Adipose tissue (tissue), 3 donors: ENCODE results near the gene HOXD9. TPM values are rescaled to one million over a fixed set of nuclear protein-coding genes. Genes with fewer than 3 reads are reported as not detected.

ENCODE experiments used
- H3K27ac ChIP-seq: one replicate; pipeline ENCODE4 v1.5.1; 2013; ENCODE audit warnings: low read depth, low read length
- WGBS, 3 donors: extraction: QIAGEN DNeasy Blood & Tissue Kit; methylation state at CpG; one replicate each; pipeline ENCODE4 v1.1.7; 2013; 5-methylcytosine and 5-hydroxymethylcytosine counted together
- polyA plus RNA-seq, 3 donors: library from polyadenylated mRNA; stranded (reverse); fragments of 200-250 nt; gene quantifications; one replicate each; pipeline ENCODE4 v1.2.3, GENCODE V29; 2013
- donor health status: healthy with polysubstance abuse.
- donor health status: Bipolar disorder and iron deficiency.
- donor health status: healthy.

HOXD9 gene
- polyA plus RNA-seq, 3 donors = 0.36 to 5.3 (median 3.0) TPM

DNA sequence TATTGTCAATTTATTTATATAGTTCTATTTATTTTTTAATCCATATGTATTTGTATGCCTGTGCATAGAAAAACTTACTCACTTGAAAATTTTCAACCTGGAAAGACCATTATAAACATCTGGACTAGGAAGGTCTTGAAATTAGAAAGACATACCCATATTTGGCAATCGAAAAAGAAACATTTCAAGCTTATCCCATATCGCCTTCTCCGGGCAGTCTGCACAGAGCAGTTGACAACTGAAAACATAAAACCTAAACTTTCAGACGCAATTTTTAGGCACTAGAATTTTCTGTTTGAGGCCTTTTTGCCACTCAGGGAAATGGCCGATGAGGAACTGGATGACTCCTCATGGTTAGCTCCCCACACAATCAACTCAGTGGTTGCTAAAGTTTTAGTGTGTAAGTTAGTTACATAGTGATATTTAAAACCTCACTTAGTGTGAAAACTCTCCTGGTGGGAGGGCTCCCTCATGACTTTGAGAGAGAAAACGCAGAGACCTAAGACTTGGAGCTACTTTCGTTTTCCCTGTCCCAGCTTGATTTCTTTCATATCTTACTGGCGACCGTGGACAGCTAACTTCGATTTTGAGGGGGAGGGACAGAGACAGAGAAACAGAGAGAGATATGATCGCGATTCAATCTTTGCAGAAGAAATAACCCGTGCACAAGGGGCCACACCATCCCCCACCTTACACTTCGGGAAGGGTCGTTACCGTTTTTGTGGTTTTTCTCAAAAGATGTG, 26.1 kb upstream of the HOXD9 start:
- H3K27ac ChIP-seq = no peak overlapping the region
- WGBS, 3 donors = 8 to 13% (median 9%) methylated on average over 16 of the region's 16 CpGs

DNA sequence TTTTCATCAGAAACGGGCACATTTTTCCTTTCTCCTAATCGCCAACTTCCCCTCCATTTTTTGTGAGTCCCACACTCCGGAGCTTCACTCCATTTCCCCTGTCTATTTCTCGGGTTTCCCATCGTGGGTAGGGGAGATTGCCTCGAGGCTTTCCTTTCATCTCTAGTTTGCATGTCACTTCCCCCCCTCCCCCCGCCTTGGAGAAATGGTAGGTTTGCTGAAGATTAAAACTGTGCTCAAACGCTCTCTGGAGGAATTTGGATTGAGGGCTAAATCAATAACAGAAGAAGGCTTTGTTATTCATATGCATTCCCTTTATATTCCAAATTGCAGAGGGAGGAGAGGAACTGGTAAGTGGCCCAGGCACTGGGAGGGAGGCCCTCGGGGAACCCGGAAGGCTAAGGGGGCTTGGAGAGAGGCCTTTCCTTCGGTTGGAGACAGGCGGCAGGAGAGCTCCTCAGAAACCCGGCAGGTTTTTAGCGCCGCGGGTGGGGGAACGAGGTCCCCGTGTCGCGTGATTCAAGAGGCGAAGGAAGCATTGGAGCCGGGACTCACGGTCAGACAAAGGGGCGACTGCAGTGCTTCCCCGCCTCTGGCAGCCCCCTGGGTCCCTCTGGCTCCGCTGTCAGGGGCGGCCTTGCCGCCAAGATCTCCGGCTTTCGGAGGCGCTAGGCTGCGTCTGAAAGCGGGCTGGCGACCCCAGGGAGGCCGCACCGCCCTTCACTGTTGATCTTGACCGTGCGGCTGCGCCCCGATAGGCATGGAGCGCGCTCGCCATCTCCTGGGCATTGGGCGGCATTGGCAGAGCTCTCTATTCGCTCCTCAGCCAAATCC, 25.3 kb upstream of the HOXD9 start:
- H3K27ac ChIP-seq = no peak overlapping the region
- 1 to 2% (median 2%) methylated on average over 44 to 45 of the region's 45 CpGs for WGBS, 3 donors

DNA sequence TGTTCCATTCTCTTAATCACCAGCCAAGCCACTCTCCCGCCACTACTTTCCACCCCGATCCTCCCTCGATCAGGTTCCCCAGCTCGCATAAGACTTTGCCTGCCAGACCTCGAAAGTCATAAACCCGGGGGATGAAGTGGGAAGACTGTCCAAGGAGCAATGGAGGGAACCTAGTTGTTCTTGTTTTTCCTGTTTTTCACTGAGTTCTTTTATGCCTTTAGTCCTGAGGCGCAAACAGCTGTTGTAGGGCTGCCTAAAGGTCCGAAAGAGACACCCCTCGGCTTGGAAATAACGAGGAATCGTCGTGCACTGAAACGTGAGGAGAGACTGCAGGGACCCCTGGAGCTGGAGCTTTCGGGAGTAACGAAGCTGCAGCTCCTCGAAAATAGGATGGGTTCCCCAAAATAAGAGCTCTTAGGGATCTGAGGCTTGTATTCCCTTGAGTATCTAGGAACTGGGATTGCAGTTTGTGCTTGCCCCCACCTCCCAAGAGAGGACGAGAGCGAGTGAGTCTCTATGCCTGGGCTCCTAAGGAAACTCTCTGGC, 24.6 kb upstream of the HOXD9 start:
- H3K27ac ChIP-seq = no peak overlapping the region
- 2 to 5% (median 5%) methylated on average over 18 of the region's 18 CpGs for WGBS, 3 donors

DNA sequence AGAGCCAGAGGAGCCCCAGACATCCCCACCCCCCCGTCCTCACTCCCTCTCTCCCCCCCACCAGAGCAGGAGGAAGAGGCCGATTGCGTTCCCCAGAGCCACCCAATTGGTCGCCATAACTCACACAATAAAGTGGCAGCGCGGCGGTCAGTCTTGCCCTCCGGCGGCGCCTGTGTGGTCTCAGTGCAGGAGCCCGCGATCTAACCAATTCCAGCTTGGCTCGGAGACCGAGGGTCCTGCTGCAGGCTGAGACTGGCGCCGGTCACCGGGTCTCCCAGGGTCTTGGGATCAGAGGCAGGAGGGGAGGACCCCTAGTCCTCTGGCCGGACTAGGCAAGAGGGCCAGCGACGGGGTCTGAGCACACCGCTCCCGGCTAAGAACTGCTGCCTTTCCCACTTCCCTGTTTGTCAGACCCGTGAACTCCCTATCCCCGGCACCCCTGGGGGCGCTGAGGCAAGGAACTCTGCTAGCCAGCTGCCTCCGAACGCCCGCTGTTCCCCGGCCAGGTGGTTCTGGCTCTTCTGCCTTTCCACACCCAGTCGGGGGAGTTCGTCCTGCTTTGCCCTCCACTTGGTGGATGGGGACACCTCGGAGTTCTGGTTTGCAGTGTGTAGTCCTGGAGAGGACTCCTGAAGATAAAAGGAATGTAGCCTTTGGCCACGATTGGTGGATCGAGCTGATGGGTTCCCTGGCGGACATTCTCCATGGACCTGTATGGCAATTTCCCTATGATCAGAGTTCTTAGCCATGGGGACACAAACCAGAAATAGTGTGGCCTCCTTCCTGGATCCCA, 24.0 kb upstream of the HOXD9 start:
- WGBS, 3 donors = 2 to 11% (median 5%) methylated on average over 35 of the region's 35 CpGs

DNA sequence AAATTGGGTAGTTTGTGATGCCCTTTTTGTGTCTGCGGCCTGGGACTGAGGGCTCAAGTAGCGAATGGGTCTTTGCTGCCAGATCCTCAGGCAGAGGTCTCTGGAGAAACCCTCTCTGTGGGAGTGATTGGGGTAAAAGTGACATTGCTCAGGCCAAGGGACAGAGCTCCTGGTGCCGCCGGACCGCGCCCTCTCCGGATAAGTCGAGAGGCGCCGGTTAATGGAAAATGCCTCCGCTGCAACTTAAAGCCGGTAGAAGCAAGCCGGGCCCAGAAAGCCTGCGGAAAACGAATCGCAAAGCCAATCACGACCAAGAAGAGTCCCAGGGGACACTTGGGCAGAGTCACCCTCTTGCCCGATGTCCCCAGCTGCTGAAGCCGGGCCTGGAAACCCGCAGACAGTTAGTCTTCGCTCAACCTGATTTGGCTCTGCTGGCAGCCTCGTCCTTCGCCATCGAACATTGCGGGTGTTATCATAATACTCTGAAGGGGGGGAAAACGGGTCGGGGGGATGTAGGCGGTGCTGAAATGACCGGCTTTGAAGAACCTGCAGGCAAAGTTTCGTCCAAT, 23.3 kb upstream of the HOXD9 start:
- no peak overlapping the region for H3K27ac ChIP-seq
- 4 to 26% (median 8%) methylated on average over 30 of the region's 30 CpGs for WGBS, 3 donors

More for the DNA sequence above, 24.0 kb upstream of the HOXD9 start:
- H3K27ac ChIP-seq = no peak overlapping the region

DNA sequence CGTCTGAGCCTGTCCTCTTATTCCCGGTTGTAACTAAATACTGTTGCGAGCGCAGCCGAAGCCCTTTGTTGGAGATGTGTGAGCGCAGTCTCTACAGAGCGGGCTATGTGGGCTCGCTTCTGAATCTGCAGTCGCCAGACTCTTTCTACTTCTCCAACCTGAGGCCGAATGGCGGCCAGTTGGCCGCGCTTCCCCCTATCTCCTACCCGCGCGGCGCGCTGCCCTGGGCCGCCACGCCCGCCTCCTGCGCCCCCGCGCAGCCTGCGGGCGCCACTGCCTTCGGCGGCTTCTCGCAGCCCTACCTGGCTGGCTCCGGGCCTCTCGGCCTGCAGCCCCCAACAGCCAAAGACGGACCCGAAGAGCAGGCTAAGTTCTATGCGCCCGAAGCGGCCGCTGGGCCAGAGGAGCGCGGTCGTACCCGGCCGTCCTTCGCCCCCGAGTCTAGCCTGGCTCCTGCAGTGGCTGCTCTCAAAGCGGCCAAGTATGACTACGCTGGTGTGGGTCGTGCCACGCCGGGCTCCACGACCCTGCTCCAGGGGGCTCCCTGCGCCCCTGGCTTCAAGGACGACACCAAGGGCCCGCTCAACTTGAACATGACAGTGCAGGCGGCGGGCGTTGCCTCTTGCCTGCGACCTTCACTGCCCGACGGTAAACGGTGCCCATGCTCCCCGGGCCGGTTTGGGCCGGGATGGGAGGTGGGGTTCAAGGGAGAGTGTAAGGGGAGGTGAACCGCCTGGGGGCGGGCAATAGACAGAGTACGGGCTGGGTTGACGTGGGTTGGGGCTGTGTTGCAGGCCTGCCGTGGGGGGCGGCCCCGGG, 22.6 kb upstream of the HOXD9 start, which contains the start of gene HOXD12:
HOXD12 (plus strand) TSS at position 68 of the 819 bp plus-strand sequence; CDS start at position 75, 7 bp downstream.
- WGBS, 3 donors = 3 to 17% (median 7%) methylated on average over 70 of the region's 70 CpGs
- H3K27ac ChIP-seq = no peak within 1 kb of the TSS

DNA sequence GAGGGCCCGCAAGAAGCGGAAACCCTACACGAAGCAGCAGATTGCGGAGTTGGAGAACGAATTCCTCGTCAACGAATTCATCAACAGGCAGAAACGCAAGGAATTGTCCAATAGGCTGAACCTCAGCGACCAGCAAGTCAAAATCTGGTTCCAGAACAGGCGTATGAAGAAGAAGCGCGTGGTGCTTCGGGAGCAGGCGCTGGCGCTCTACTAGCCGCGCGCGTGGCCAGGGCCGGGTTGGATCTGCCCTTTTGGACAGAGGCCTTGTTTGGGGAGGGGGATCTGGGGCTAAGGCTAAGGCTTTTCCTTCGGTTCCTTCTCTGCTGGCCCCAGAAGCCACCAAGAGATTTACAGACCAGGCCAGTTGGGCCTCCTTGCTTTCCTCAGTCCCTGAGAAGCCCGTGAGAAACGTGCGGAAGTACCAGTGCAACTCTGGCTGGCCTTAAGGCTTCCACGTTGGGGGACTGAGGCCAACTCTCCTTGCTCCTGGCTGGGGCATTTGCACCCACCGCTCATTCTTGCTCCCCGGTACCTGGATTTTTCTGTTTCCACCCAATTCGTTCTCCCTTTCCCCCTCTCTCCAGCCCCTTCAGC, 21.9 kb upstream of the HOXD9 start:
- 8 to 24% (median 8%) methylated on average over 28 of the region's 28 CpGs for WGBS, 3 donors
- no peak overlapping the region for H3K27ac ChIP-seq

DNA sequence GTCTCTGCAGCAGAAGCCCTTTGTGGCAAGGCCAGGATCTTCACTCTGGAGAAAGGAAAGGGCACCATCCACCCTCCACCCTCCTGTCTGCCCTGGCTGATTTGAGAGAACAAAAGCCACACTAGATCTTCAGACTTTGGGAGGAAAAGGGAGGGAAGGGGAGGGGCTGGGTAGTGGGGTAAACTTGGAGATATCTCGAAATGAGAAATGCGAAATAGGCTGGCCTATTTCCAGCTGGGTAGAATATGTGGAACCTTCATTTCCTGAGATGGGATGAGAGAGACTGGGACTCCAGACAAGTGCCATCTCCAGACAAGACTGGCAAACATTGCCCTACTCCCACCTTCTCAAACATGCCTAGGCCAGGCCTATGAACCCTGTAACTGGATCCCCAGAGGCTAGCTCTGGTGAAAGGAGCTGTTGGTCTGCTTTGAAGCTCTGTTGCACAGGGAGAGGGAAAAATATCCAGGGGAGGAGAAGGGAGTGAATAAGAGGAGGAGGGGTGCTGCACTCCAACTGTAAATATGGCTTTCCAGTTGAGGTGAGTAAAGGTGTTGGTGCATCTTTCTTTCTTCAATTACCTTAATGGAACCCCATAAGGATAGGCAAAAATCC, 21.2 kb upstream of the HOXD9 start:
- 19 to 44% (median 22%) methylated on average over 2 of the region's 2 CpGs for WGBS, 3 donors
- H3K27ac ChIP-seq = no peak overlapping the region

DNA sequence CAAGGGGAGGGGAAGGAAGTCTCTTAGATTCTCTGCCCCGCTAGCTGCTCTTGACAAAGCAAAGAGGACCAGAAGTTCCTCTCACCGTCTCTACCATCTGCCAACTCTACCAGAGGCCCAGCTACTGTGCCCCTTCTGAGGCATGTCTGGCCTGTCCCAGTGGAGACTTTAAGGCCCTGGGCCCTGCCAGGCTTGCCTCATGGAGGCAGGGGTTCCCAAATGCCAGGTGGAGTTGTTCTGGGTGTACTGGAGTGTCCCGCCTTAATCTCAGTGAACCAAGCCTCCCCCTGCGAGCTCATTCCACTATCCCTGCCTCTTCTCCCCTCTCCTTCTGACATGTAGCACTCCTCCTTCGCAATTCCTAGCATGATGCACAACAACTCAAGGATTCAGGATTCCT, 20.7 kb upstream of the HOXD9 start:
- H3K27ac ChIP-seq = no peak overlapping the region
- 27 to 55% (median 32%) methylated on average over 5 of the region's 5 CpGs for WGBS, 3 donors

DNA sequence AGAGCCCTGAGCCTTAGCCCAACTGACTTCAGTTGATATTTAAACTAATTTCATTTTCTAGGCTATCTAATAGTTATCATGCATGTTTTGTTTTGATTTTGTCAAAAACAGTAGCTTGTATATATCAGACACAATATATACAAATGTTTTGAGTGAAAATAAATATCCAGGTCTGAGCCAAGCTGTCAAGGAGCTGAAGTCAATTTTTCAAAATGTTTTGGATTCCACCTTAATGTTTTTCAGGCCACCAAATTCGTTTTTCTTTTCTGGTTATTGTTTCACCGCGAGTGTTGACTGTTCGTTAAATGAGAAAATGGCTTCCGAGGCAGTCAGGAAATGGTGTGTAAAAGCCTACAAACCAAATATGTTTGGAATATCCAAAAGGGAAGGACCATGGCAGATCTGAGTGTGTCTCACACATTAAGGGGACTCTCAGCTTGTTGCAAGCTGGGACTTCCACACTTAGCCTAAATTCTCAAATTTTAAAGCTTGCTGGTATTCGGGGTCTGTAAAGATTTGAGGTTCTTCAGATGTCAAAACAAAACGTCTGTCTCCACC, 20.1 kb upstream of the HOXD9 start:
- 16 to 31% (median 16%) methylated on average over 7 of the region's 7 CpGs for WGBS, 3 donors
- no peak overlapping the region for H3K27ac ChIP-seq

DNA sequence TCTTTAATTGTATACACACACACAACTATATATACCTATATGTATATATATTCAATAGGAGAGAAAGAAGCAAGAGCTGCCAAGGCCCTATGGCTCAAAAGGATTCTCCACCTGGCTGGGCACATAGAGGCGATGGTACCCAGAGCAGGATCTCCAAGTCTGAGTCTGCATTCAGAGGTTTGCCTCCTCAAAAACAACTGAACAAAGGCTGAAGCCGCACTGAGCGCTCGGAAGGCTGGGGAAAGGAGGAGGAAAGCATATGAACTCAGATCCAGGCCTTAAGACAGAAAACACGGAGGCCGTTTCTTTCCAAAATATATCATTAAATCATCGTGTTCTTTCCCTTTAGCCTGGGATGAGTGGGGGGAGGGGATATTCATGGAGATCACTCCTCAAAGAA, 19.3 kb upstream of the HOXD9 start:
- 15 to 39% (median 32%) methylated on average over 7 of the region's 7 CpGs for WGBS, 3 donors
- H3K27ac ChIP-seq = no peak overlapping the region

DNA sequence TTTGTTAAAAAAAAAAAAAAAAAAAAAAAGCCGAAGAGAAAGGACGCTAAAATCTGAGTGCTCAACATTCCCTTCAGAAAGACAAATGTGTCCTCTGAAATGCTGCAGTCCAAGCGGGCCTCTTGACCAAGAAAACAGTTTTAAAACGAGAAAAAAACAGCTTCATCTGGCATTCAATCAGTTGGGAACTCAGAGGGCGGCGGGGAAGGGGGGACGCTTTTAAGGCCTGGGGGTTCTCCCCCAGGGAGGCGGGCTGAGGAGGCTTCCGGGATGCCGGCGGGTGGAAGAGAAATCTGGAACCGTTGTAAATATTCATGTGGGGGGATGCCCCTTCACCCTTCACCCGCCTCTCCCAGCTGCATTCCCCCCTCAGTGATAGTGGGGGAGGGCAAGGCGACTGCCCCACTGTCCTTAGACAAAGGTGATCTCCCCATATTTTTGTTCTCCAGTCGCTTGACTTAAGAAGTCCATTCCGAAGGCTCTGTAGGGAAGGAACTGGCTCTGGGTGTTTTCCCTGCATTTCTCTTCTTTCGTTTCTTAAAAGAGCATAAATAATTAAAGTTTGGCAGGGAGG, 18.7 kb upstream of the HOXD9 start:
- WGBS, 3 donors = 3 to 10% (median 8%) methylated on average over 17 of the region's 17 CpGs
- H3K27ac ChIP-seq = no peak overlapping the region

DNA sequence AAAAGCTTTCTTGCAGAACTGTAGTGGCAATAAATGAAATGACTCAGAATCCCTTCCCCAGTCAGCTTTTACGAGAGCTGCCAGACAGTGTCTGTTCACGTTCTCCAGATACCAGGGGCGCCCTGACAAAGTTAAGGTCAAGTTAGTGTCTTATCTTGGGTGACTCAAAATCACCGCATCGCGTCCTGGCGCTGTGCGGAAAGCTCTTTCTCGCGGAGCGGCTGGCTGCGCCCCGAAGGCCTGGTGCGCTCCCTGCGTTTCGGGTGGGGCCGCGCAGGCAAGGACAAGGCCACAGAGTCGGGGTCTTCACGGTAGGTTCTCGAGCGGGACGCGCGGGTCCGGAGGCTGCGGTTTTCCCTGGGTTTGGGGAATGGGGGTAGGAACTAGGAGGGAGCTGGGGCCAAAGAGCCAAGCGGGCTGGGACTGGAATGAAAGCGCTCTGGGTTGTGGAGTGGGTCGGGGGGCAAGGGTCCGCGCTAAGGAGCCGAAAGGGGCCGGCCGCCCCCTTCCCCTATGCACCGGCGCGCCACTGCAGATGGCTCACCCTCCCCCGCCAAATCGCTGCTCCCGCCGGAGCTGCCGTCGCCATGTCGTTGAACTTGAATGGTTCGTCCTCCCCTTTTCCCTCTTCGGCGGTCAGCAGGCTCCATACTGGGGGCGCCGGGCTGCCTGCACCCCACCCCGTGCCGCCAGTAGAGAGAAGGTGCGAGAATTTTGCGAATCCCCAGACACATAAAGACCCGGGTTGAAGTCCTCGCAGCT, 18.0 kb upstream of the HOXD9 start:
- 3 to 11% (median 6%) methylated on average over 53 to 56 of the region's 56 CpGs for WGBS, 3 donors
- H3K27ac ChIP-seq = no peak overlapping the region

DNA sequence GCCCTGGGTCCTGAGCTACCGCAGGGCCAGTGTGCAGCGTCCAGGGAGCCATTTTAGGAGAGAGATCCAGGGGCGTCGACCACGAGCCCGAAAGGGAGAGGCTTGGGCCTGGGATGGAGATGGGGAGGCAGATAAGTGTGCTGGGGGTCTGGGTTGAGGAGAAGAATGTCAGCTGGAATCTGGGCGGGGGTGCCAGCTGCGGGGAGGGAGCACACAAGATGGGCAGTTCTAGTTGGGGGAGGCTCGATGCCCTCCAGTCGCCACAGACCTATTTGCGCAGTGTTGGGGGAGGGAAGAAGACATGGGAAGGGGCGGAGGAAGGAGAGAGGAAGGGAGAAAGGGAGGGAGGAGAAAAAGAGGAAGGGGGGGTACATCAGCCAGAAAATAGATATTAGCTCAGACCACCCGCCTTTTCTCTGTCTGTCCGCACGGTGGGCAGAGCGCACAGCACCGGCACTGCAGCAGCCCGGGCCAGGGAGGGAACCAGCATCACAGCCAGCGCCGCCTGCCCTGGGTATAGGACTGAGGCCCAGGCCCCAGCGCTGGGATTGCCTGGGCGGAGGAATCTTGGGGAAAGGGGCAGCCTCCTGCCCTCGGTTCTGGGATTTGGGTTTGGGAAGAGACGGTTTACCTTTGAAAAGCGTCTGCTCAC, 17.3 kb upstream of the HOXD9 start:
- no peak overlapping the region for H3K27ac ChIP-seq
- 7 to 20% (median 8%) methylated on average over 24 to 25 of the region's 25 CpGs for WGBS, 3 donors
